ENCODE measurements around the gene ZNF492.
"Not testable (repeated sequence)": the region's sequence is repeated elsewhere in the genome, so short reads cannot be mapped to it uniquely, and the experiment has no call there.

ZNF492 gene

DNA sequence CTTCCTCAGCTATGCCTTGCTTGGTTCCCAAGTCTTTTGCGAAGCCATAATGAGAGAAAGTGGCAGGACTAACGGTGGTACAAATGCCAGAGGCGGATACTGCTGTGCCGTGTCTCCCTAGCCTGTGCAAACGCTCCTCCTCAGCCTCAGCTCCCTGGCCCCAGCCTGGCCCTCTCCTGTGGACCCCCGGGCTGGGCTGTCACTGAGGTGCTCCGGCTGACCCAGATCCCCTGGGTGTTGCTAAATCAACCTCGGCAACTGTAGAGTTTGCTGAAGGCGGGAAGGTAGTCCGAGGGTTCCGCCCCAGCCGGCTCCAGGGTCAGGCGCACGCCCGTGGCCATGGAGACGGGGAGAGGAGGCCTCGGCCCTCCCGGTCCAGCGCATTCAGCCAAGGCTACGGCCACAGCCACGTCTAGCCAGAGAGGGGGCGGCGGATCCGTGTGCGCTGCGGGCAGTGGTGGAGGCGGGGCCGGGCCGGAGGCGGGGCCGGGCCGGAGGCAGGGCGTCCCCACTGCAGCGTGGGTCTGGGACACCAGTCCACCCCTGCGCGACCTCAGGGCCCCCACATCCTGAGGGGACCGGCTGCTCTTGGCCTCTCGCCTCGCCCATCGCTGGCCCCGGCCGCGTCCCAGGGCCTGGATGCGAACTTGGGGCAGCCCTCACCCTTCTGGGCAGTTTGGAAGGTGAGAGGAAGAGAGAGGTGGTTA is 16.4 kb upstream of the ZNF492 start:
- DNase-seq, result no peak

- no peak for DNase-seq
Observed at GRCh38 chr19:22619371-22619770, 14.8 kb upstream of the ZNF492 start.

GRCh38 chr19:22619932-22620331 is 14.2 kb upstream of the ZNF492 start:
- no peak for DNase-seq

DNA sequence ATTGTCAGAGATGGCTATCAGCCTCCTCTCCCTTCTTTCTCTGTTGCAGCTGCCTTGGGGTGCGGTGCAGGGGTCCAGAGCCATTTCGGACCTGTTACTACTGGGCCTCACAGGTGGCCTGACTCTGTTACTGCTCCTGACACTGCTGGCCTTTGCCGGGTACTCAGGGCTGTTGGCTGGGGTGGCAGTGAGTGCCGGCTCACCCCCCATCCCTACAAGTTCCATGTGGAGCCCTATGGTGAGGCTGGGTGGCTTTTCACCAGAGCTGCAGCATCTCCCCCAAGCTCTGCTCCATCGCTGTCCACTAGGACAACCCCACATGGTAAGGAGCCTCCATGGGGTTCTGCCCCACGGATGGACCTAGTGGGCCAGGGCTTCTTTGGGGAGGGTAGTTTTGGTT is 13.7 kb upstream of the ZNF492 start:
- DNase-seq, result no peak

DNA sequence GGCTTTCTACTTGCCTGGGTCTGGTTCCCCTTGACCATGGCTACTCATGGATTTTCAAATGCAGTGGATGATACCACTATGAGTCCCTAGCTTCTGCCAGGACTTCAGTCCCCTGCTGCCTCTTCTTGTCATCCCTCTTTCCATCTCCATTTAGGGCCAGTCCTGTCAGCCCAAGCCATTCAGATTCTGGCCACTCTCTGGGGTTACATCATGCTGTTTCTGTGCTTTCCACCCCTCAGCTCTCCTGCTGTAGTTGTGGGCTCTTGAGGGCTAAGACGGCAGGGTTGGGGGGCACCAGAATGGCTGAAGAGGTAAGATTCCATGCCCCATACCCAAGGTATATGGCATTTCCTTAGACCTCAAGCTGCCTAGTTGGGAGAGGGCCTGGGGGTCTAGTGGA is 13.2 kb upstream of the ZNF492 start:
- DNase-seq, result no peak

GRCh38 chr19:22622020-22622419 is 12.1 kb upstream of the ZNF492 start:
- DNase-seq, result no peak

- no peak for DNase-seq
Observed at GRCh38 chr19:22622901-22623840, 11.0 kb upstream of the ZNF492 start.

- no peak for DNase-seq
Observed at GRCh38 chr19:22623841-22624221, 10.3 kb upstream of the ZNF492 start.

DNA sequence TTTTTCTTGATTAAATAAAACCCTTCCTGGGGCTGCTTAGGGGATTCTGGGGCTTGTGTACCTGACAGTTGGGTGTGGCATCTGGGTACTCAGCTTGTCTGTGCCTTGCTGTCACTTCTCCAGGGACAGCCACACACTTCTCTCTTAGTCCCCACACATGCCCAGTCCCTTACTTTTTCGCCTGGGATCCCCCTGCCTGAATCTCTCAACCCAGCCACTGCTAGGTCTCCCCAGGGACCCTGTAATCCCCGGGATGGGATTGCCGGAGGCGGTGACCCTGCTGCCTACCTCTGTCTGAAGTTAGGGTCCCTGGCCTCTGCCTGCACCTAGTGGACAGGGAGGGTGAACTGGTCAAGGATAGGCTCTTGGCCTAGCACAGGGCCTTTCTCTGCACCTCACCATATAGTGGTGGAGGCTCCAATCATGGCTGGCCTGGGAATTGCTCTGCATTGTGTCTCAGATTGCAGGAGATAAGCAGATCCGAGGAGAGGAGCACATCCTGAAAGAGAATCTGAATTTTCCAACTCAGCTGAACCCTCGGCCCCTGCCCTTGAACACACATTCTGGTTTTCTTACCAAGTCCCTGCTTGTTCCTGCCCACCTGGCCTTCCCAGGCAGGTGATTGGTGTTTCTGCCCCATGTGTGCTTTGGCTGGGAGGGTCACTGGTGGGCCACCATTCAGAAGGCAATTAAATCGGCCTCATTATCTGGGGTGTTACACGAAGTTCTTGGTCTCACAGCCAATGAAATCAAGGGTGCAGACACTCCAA is 8.7 kb upstream of the ZNF492 start:
- DNase-seq, result no peak

GRCh38 chr19:22627526-22627925 is 6.6 kb upstream of the ZNF492 start:
- DNase-seq, result no peak

DNA sequence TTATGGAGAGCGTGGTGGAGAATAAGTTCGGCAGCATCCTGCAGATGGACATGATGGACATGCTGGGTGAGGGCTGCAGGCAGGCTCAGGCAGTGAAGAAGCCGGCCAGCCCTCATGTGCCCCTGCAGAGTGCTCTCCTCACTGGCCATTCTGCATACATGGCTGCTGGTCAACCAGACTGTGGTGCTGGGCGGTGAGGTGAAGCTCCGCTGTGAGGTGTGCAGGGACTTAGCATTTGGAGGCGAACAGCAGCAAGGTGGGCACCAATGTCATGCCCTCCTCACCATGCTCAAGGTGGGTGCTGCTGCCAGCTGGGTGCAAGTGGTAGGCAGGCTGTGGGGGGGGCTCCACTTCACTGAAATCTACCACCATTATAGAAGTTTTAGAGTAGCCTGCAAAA is 5.7 kb upstream of the ZNF492 start:
- DNase-seq, result no peak

- no peak for DNase-seq
Observed at GRCh38 chr19:22634450-22634827, 315 bp downstream of the ZNF492 start.

DNA sequence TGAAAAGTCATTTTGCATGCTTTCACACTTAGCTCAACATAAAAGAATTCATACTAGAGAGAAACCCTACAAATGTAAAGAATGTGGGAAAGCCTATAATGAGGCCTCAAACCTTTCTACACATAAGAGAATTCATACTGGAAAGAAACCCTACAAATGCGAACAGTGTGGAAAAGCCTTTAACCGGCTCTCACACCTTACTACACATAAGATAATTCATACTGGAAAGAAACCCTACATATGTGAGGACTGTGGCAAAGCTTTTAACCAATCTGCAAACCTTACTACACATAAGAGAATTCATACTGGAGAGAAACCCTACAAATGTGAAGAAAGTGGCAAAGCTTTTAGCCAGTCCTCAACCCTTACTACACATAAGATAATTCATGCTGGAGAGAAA is 51.4 kb downstream of the ZNF492 start:
- not testable (repeated sequence) for DNase-seq

DNA sequence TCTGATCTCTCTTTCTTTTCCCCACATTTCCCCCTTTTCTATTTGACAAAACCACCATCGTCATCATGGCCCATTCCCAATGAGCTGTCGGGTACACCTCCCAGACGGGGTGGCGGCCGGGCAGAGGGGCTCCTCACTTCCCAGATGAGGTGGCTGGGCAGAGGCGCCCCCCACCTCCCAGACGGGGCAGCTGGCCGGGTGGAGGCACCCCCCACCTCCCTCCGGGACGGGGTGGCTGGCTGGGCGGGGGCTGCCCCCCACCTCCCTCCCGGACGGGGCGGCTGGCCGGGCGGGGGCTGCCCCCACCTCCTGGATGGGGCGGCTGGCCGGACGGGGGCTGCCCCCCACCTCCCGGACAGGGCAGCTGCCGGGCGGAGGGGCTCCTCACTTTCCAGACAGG is 68.5 kb downstream of the ZNF492 start:
- not testable (repeated sequence) for DNase-seq

DNA sequence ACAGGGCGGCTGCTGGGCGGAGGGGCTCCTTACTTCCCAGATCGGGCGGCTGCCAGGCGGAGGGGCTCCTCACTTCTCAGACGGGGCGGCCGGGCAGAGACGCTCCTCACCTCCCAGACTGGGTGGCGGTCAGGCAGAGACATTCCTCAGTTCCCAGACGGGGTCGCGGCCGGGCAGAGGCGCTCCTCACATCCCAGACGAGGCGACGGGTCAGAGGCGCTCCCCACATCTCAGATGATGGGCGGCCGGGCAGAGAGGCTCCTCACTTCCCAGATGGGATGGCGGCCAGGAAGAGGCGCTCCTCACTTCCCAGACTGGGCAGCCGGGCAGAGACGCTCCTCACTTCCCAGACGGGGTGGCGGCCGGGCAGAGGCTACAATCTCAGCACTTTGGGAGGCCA is 69.0 kb downstream of the ZNF492 start:
- not testable (repeated sequence) for DNase-seq

DNA sequence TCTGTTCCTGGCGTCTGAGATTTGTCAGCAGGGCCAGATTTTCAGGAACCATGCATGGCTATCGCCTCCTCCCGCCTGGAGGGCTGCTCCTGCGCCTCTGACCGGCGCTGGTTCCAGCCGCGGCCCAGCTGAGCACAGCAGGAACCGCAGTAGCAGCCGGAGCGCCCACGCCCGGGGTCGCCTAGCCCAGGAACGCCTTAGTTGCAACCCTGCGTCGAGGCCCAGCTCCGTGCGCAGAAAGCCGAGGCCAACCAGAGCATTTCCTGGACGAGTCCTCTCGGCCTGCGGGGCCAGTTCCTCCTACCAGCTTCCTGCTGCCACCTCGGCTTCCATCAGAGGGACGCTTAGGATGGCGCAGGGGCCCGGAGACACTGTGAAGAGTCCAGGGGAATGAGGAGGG is 74.9 kb downstream of the ZNF492 start:
- no peak for DNase-seq
